K562 (cell line): ENCODE data around the gene SS18L1. TPM values are rescaled to one million over a fixed set of nuclear protein-coding genes. Genes with fewer than 3 reads are reported as not detected.

Source experiments
- ATAC-seq: fragments of 200-7000 bp; cut with Tn5 transposase; 3 replicates; pipeline ENCODE4 v1.9.1; 2020; ENCODE audit warnings: moderate library complexity
- BruUV-seq: library from RNA; stranded (reverse); fragments of 400-500 nt; replicated peaks from 2 replicates; lab custom pipeline; 2021; lab: Mats Ljungman, UMichigan
- CTCF ChIA-PET: fragments of 300-600 bp; formaldehyde crosslinking; extraction: SDS; loops from one replicate; lab custom pipeline; 2021; ENCODE audit warnings: low intra/inter-chr PET ratio; lab: Yijun Ruan, JAX
- POLR2A ChIA-PET: fragments of 300-600, 350-650 bp; sonication (Branson Sonifier 250); formaldehyde crosslinking; extraction: SDS; loops from one replicate; lab custom pipeline; 2021; ENCODE audit warnings: antibody characterized with exemption, inconsistent platforms; lab: Yijun Ruan, JAX
- DNase-seq, 4 experiments: peaks; one replicate each; pipeline versions ENCODE4 v3.0.0 to v3.0.0-alpha.2; 2011 to 2018; ENCODE audit warnings: low spot score in 3 of 4, mixed read lengths in 3 of 4; ENCODE audit errors: extremely low read depth in 1 of 4
- FAIRE-seq: peaks from 2 replicates; lab custom pipeline; 2011; peaks lifted over from hg19 to GRCh38; lab: Jason Lieb, UNC
- H2AFZ ChIP-seq: 2 replicates; pipeline ENCODE4 v1.6.0; 2011; ENCODE audit warnings: low read depth, low read length, control low read depth, inconsistent platforms
- H3K27ac ChIP-seq: fragments of 200-600 bp; 3 replicates; pipeline ENCODE4 v1.8.0; 2011; ENCODE audit warnings: low read depth, mild to moderate bottlenecking, control low read depth, inconsistent platforms, low read length, moderate library complexity, mixed read lengths; ENCODE audit errors: extremely low read depth
- H3K27me3 ChIP-seq, 2 experiments: fragments of 300-600 bp in 1 of 2; 2 replicates in 1 of 2; 3 replicates in 1 of 2; pipeline versions ENCODE4 v1.6.0 to v1.8.0; 2011; ENCODE audit warnings: inconsistent platforms in 2 of 2, low read length in 2 of 2, mild to moderate bottlenecking in 1 of 2, mixed read lengths in 1 of 2, moderate library complexity in 1 of 2; ENCODE audit not compliant: control insufficient read depth in 2 of 2, insufficient read depth in 2 of 2
- H3K36me3 ChIP-seq: fragments of 300-600 bp; 3 replicates; pipeline ENCODE4 v1.8.0; 2011; ENCODE audit warnings: mild to moderate bottlenecking, low read length, inconsistent platforms; ENCODE audit not compliant: control insufficient read depth, insufficient read depth
- H3K4me1 ChIP-seq, 2 experiments: fragments of 200-600 bp in 1 of 2; replicated peaks in 1 of 2; 2 replicates in 1 of 2; 3 replicates in 1 of 2; pipeline versions ENCODE4 v1.5.1 to v1.8.0; 2011; ENCODE audit warnings: inconsistent platforms in 2 of 2, low read length in 2 of 2, mild to moderate bottlenecking in 1 of 2, mixed read lengths in 1 of 2, moderate library complexity in 1 of 2; ENCODE audit not compliant: control insufficient read depth in 2 of 2, insufficient read depth in 2 of 2
- H3K4me2 ChIP-seq: 2 replicates; pipeline ENCODE4 v1.6.1; 2011; ENCODE audit warnings: low read length, control low read depth, inconsistent platforms, mixed read lengths; ENCODE audit not compliant: insufficient read depth
- H3K4me3 ChIP-seq: fragments of 200-600 bp; sonication (generic), shearing (Covaris generic); 2 replicates; pipeline ENCODE4 v1.5.1; 2016; ENCODE audit warnings: control low read depth, inconsistent platforms
- H3K79me2 ChIP-seq: fragments of 200-600 bp; 3 replicates; pipeline ENCODE4 v1.8.0; 2011; ENCODE audit warnings: low read length, inconsistent platforms; ENCODE audit not compliant: control insufficient read depth, insufficient read depth
- H3K9ac ChIP-seq, 2 experiments: 2 replicates each; pipeline versions ENCODE4 v1.6.0 to v1.6.1; 2011; ENCODE audit warnings: low read depth in 2 of 2, low read length in 2 of 2, control low read depth in 1 of 2, inconsistent platforms in 1 of 2, mild to moderate bottlenecking in 1 of 2, mixed read lengths in 1 of 2; ENCODE audit not compliant: insufficient read depth in 1 of 2
- H3K9me1 ChIP-seq: one replicate; pipeline ENCODE4 v1.6.0; 2011; ENCODE audit warnings: inconsistent platforms, mild to moderate bottlenecking, low read length, moderate library complexity; ENCODE audit not compliant: control insufficient read depth, insufficient read depth
- H3K9me3 ChIP-seq: replicated peaks from 2 replicates; pipeline ENCODE4 v1.5.1; 2011; ENCODE audit warnings: low read depth, low read length, inconsistent platforms; ENCODE audit not compliant: control insufficient read depth, insufficient read depth
- H4K20me1 ChIP-seq: replicated peaks from 2 replicates; pipeline ENCODE4 v1.6.1; 2011; ENCODE audit warnings: low read length, inconsistent platforms, mixed read lengths; ENCODE audit not compliant: control insufficient read depth, insufficient read depth
- ELK1 ChIP-seq: sonication (generic); formaldehyde crosslinking; IDR thresholded peaks from 2 replicates; pipeline ENCODE4 v1.8.1; 2022; ENCODE audit warnings: missing genetic modification reagents
- ETV5 ChIP-seq: sonication (generic); formaldehyde crosslinking; IDR thresholded peaks from 2 replicates; pipeline ENCODE4 v1.4.0; 2020; ENCODE audit warnings: low read depth, mild to moderate bottlenecking, missing genetic modification reagents
- GATAD2B ChIP-seq: fragments of 450-650 bp; IDR thresholded peaks from 2 replicates; pipeline ENCODE4 v1.6.1; 2017; ENCODE audit warnings: mild to moderate bottlenecking, borderline replicate concordance
- HDAC6 ChIP-seq: IDR thresholded peaks from 2 replicates; pipeline ENCODE4 v1.6.1; 2012; ENCODE audit warnings: low read depth, mild to moderate bottlenecking, control low read depth, inconsistent platforms, low read length, moderate library complexity
- IRF9 ChIP-seq: fragments of 450-650 bp; IDR thresholded peaks from 2 replicates; pipeline ENCODE4 v1.6.1; 2016; ENCODE audit warnings: missing biosample characterization, missing genetic modification characterization
- JUN ChIP-seq, 2 experiments: sonication (generic) in 1 of 2; formaldehyde crosslinking in 1 of 2; IDR thresholded peaks; 2 replicates each; pipeline versions ENCODE4 v1.6.1 to v1.8.0; 2012 to 2022; ENCODE audit warnings: borderline replicate concordance in 2 of 2, mild to moderate bottlenecking in 2 of 2, improper control_type of control experiment in 1 of 2, low read depth in 1 of 2, low read length in 1 of 2, missing genetic modification reagents in 1 of 2
- L3MBTL2 ChIP-seq: fragments of 450-650 bp; IDR thresholded peaks from 2 replicates; pipeline ENCODE4 v1.6.1; 2016; ENCODE audit warnings: mild to moderate bottlenecking, moderate library complexity
- MTA2 ChIP-seq: fragments of 450-650 bp; IDR thresholded peaks from 2 replicates; pipeline ENCODE4 v1.6.1; 2016; ENCODE audit warnings: low read depth
- NFYB ChIP-seq: IDR thresholded peaks from 2 replicates; pipeline ENCODE4 v1.6.1; 2011; ENCODE audit warnings: mild to moderate bottlenecking, moderate library complexity; ENCODE audit not compliant: insufficient read length; ENCODE audit errors: extremely low read depth
- PRDM10 ChIP-seq: fragments of 450-650 bp; IDR thresholded peaks from 2 replicates; pipeline ENCODE4 v1.6.1; 2018; ENCODE audit not compliant: partially characterized antibody
- TAF7 ChIP-seq: fragments of 450-650 bp; IDR thresholded peaks from 2 replicates; pipeline ENCODE4 v1.6.1; 2016; ENCODE audit warnings: missing genetic modification characterization, missing compliant biosample characterization
- ZFP36 ChIP-seq: fragments of 150-350 bp; IDR thresholded peaks from 2 replicates; pipeline ENCODE4 v1.6.1; 2018; ENCODE audit warnings: low read length, low read depth; ENCODE audit not compliant: partially characterized antibody
- ZNF124 ChIP-seq: sonication (generic); formaldehyde crosslinking; IDR thresholded peaks from 2 replicates; pipeline ENCODE4 v1.8.1; 2022; ENCODE audit warnings: missing genetic modification reagents
- WGBS: fragments of 100-300 bp; shearing (Covaris generic); methylation state at CpG from one replicate; pipeline ENCODE4 v1.1.6; 2016; ENCODE audit warnings: low coverage, mixed read lengths; ENCODE audit not compliant: insufficient coverage; ENCODE audit errors: missing lambda C conversion rate; 5-methylcytosine and 5-hydroxymethylcytosine counted together
- in situ Hi-C: fragments of 300-500 bp; cut with MboI; formaldehyde crosslinking; loops from 4 replicates; pipeline ENCODE4 v1.15.0; 2018; ENCODE audit warnings: inconsistent platforms, mixed read lengths
- intact Hi-C: fragments of 100-400 bp; cut with micrococcal nuclease; formaldehyde crosslinking; loops from 2 replicates; pipeline ENCODE4 v1.14.2; 2022
- polyA plus RNA-seq, 8 experiments: library from polyadenylated mRNA; depleted of rRNA in 4 of 8; stranded (reverse) in 5 of 8; unstranded in 3 of 8; fragments of >200 nt; fragmentation: Nextera tagmentation in 2 of 8; fragmentation: Illumina TruSeq in 1 of 8; extraction: Ambion mirVana in 2 of 8; extraction: Trizol in 1 of 8; gene quantifications; 2 replicates each; pipeline versions ENCODE4 v1.2.1 to v1.2.3, GENCODE V29; 2011 to 2014; ENCODE audit warnings: inconsistent platforms in 1 of 8, missing spikeins in 1 of 8
- total RNA-seq, 7 experiments: library from RNA; depleted of rRNA in 6 of 7; stranded (reverse); fragments of >200 nt in 6 of 7; fragmentation: Illumina TruSeq in 2 of 7; extraction: Trizol in 2 of 7; gene quantifications; 2 replicates each; pipeline versions ENCODE4 v1.2.1 to v1.2.3, GENCODE V29; 2011 to 2021; ENCODE audit warnings: low replicate concordance in 1 of 7

SS18L1 gene
- total and polyA plus RNA-seq, 9 of the 15 experiments (the other 6 are each of a cell fraction or from before 2014, with no cell fraction given): 2.7 to 28.3 (median 15.1) TPM

- H3K4me3 ChIP-seq: peak within 1 kb of the TSS; percentile 98
- WGBS: under 1% methylated on average over 78 of the region's 96 CpGs
- FAIRE-seq (peak; percentile 99), DNase-seq (peak; percentile 97 to 99 (median 98)), ATAC-seq (peak; percentile 97)
- peak within 1 kb of the TSS; percentile 99 to 100 for H3K9ac ChIP-seq
- peaks cover 56% of the 10 kb centered on the region for H3K79me2 ChIP-seq
- in situ Hi-C loops (no loop called here), intact Hi-C loops (no loop called here)
- no peaks in the 10 kb centered on the region for H3K27me3 ChIP-seq
- CTCF ChIA-PET: no interaction called here
- H3K4me2 ChIP-seq: peak within 1 kb of the TSS; percentile 92
- H3K9me1 ChIP-seq: no peaks in the 10 kb centered on the region
- POLR2A ChIA-PET: interaction anchor here (0.5 to 1.6 kb wide), 4 partner anchors 13 to 552 kb away, joined by 3 to 4 read pairs (median 3); no protein-coding TSS in a partner anchor
- peak within 1 kb of the TSS; percentile 82 for H2AFZ ChIP-seq
- peaks cover 14 to 23% of the 10 kb centered on the region in 2 experiments for H3K4me1 ChIP-seq
- peak within 1 kb of the TSS; percentile 96 for H3K27ac ChIP-seq
- BruUV-seq: TSS peak; percentile 92
- no peaks in the 10 kb centered on the region; the same call in 1 of the 2 replicates for H4K20me1 ChIP-seq
- H3K36me3 ChIP-seq: peaks cover 34% of the 10 kb centered on the region; the same call in 2 of the 3 replicates
- H3K9me3 ChIP-seq: no peaks in the 10 kb centered on the region
- peak; percentile 7 for TF ChIP-seq PRDM10
- TF ChIP-seq MTA2: peak; percentile 24; the same call in 1 of the 2 replicates
- TF ChIP-seq ZFP36: no peak
- TF ChIP-seq ETV5 (CRISPR knock-in tag): peak; percentile 90
- peak; percentile 81 for TF ChIP-seq L3MBTL2
- TF ChIP-seq TAF7 (tag): peak; percentile 55; the same call in 1 of the 2 replicates
- TF ChIP-seq JUN (IDR thresholded peaks at IDR 0.05; ENCODE audit: borderline replicate concordance, low read depth, low read length): 0 out of 2 replicates have a peak, but pooled peaks have one; percentile 8
- TF ChIP-seq JUN (CRISPR knock-in tag; IDR thresholded peaks at IDR 0.05; ENCODE audit: borderline replicate concordance): no peak
- TF ChIP-seq ELK1 (CRISPR knock-in tag): no peak
- TF ChIP-seq IRF9 (tag): no peak
- no peak for TF ChIP-seq HDAC6
- no peak; the same call in 1 of the 2 replicates for TF ChIP-seq GATAD2B
- TF ChIP-seq NFYB: no peak
- no peak for TF ChIP-seq ZNF124 (CRISPR knock-in tag)
Observed at GRCh38 chr20:62182469-62183425, 39.2 kb downstream of the SS18L1 start, which contains the start of gene MTG2. Gene MTG2 (plus strand): TSS chr20:62183028. CDS start chr20:62193421, 10,393 bp downstream.
